ENCODE measurements around the gene SLC12A2. TPM values are rescaled to one million over a fixed set of nuclear protein-coding genes. Genes with fewer than 3 reads are reported as not detected.

Gene SLC12A2
- total and polyA plus RNA-seq, 2 donors from 2014 or later = 3.8 to 21.0 TPM

DNA sequence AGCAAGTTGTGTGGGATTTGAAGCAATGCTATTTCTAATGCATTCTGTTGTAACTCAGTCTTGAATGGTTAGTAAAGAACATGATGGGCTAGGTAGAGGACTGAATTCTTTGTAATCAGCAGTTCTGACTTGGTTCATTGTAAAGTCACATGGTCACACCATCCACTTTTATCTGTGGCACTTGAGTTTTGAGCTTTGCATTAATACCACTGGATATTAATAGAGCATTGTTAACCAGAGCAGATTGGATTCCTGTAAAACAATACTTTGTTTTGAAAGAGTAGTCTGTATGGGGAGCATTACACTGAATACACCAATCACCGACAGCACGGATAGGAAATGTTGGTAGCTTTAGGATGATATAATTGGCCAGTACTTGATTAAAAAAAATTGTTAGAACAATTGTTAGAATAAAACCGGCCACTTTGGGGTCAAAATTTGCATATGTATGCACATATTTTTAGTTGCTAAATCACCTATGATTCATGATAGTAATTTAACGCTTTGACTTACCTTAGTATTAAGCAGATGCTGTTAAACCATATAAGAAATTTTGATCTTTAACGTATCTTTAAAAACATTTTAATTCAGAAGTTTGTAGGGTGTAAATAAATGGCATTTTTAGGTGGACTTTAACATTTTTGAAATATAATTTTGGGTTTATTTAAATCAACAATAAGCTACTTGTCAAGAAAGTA, 17.4 kb downstream of the SLC12A2 start:
- TF ChIP-seq, protein P1, sequence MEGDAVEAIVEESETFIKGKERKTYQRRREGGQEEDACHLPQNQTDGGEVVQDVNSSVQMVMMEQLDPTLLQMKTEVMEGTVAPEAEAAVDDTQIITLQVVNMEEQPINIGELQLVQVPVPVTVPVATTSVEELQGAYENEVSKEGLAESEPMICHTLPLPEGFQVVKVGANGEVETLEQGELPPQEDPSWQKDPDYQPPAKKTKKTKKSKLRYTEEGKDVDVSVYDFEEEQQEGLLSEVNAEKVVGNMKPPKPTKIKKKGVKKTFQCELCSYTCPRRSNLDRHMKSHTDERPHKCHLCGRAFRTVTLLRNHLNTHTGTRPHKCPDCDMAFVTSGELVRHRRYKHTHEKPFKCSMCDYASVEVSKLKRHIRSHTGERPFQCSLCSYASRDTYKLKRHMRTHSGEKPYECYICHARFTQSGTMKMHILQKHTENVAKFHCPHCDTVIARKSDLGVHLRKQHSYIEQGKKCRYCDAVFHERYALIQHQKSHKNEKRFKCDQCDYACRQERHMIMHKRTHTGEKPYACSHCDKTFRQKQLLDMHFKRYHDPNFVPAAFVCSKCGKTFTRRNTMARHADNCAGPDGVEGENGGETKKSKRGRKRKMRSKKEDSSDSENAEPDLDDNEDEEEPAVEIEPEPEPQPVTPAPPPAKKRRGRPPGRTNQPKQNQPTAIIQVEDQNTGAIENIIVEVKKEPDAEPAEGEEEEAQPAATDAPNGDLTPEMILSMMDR (IDR thresholded peaks at IDR 0.05; ENCODE audit: borderline replicate concordance, extremely low read depth, insufficient read depth) = no peak
- intact Hi-C loops (cut with DNase I) = no loop called here
- Histone ChIP-seq H3K36me3 (ENCODE audit: control insufficient read depth in 2 of 3, insufficient read depth in 3 of 3, low read length in 3 of 3) (no peaks in the 10 kb centered on the region), H3K4me3 (ENCODE audit: low read length in 3 of 3) (no peak overlapping the region), H3K27ac (ENCODE audit: low read depth in 2 of 2, low read length in 2 of 2) (no peak overlapping the region), H3K4me1 (ENCODE audit: control insufficient read depth in 2 of 3, insufficient read depth in 2 of 3, low read depth in 1 of 3, low read length in 3 of 3) (no peaks in the 10 kb centered on the region), H3K9me3 (ENCODE audit: control insufficient read depth in 2 of 3, insufficient read depth in 1 of 3, low read length in 3 of 3) (peaks cover 0 to 10% (median 2%) of the 10 kb centered on the region in 3 donors), H3K9ac (ENCODE audit: low read length in 3 of 3) (no peak overlapping the region), H3K27me3 (ENCODE audit: control insufficient read depth, insufficient read depth, low read length) (no peaks in the 10 kb centered on the region)
- FAIRE-seq (no peak), DNase-seq (no peak)

DNA sequence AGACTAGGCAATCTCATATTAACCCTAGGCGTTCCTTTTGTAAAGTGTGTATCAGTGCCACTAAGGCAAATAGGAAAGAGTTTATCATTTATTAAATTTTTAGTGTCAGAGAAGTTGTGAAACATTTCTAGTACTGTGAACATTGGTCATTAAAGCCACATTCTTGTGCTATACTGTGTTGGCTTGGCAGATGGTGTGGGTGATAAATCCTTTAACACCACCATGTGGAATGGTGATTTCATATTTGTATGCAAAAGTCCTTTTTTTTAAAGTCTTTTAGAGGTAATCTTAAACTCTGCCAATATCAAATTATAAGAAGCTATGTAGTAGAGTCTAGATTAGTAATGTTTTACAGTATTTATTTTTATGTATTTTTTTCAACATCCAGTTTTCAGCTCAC, 18.1 kb downstream of the SLC12A2 start:
- Histone ChIP-seq H3K4me3 (ENCODE audit: low read length in 3 of 3) (no peak overlapping the region), H3K27ac (ENCODE audit: low read depth in 2 of 2, low read length in 2 of 2) (no peak overlapping the region), H3K9ac (ENCODE audit: low read length in 3 of 3) (no peak overlapping the region), H3K36me3 (ENCODE audit: control insufficient read depth in 2 of 3, insufficient read depth in 3 of 3, low read length in 3 of 3) (no peaks in the 10 kb centered on the region), H3K27me3 (ENCODE audit: control insufficient read depth, insufficient read depth, low read length) (no peaks in the 10 kb centered on the region), H3K4me1 (ENCODE audit: control insufficient read depth in 2 of 3, insufficient read depth in 2 of 3, low read depth in 1 of 3, low read length in 3 of 3) (no peaks in the 10 kb centered on the region), H3K9me3 (ENCODE audit: control insufficient read depth in 2 of 3, insufficient read depth in 1 of 3, low read length in 3 of 3) (peaks cover 0 to 7% (median 2%) of the 10 kb centered on the region in 3 donors)
- intact Hi-C loops (cut with DNase I) = no loop called here
- DNase-seq (no peak), FAIRE-seq (no peak)
- TF ChIP-seq, protein P1 (IDR thresholded peaks at IDR 0.05; ENCODE audit: borderline replicate concordance, extremely low read depth, insufficient read depth) = no peak

DNA sequence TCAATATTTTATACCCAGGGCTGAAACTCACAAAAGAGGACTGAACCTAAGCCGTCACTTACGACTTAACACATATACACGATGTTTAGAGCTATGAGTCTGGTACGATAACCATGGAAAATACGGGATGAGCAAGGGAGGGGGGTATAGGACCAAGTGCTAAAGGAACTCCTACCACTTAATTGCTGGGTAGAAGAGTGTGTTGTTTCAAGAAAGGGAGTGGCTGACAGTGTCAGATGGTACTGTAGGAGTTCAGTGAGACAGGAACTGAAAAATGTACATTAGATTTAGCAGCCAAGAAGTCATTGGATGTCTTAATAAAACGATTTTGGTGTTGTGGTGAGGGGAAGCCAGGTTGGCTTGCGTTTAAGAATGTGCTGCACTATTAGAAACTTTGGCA, 21.6 kb downstream of the SLC12A2 start:
- Histone ChIP-seq H3K4me1 (ENCODE audit: control insufficient read depth in 2 of 3, insufficient read depth in 2 of 3, low read depth in 1 of 3, low read length in 3 of 3) (no peaks in the 10 kb centered on the region), H3K36me3 (ENCODE audit: control insufficient read depth in 2 of 3, insufficient read depth in 3 of 3, low read length in 3 of 3) (no peaks in the 10 kb centered on the region), H3K4me3 (ENCODE audit: low read length in 3 of 3) (no peak overlapping the region), H3K9me3 (ENCODE audit: control insufficient read depth in 2 of 3, insufficient read depth in 1 of 3, low read length in 3 of 3) (no peaks in the 10 kb centered on the region), H3K27me3 (ENCODE audit: control insufficient read depth, insufficient read depth, low read length) (no peaks in the 10 kb centered on the region), H3K27ac (ENCODE audit: low read depth in 2 of 2, low read length in 2 of 2) (no peak overlapping the region), H3K9ac (ENCODE audit: low read length in 3 of 3) (no peak overlapping the region)
- TF ChIP-seq, protein P1 (IDR thresholded peaks at IDR 0.05; ENCODE audit: borderline replicate concordance, extremely low read depth, insufficient read depth) = no peak
- DNase-seq (no peak), FAIRE-seq (no peak)
- intact Hi-C loops (cut with DNase I) = no loop called here

DNA sequence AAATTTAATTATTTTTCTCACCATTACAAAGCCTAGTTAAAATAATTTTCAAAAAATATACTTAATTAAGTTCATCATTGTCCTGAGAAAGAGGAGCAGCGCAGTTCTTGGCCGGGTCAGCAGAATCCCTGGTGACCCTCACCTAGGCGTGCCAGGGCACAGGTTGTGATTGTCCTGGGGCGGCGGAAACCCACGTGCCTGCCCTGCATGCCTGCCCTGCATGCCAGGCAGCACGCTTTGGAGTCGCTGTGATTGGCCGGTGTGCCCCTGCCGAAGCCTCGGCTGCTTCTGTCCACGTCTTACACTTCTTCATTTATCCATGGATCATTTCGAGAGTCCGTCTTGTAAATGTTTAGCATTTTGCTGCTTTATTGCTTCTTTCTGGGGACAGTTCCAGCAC, 25.6 kb downstream of the SLC12A2 start:
- DNase-seq = no peak
- Histone ChIP-seq H3K4me1 (ENCODE audit: control insufficient read depth in 2 of 3, insufficient read depth in 2 of 3, low read depth in 1 of 3, low read length in 3 of 3) (no peaks in the 10 kb centered on the region), H3K9ac (ENCODE audit: low read length in 3 of 3) (no peak overlapping the region), H3K36me3 (ENCODE audit: control insufficient read depth in 2 of 3, insufficient read depth in 3 of 3, low read length in 3 of 3) (no peaks in the 10 kb centered on the region), H3K9me3 (ENCODE audit: control insufficient read depth in 2 of 3, insufficient read depth in 1 of 3, low read length in 3 of 3) (no peaks in the 10 kb centered on the region), H3K27me3 (ENCODE audit: control insufficient read depth, insufficient read depth, low read length) (no peaks in the 10 kb centered on the region), H3K27ac (ENCODE audit: low read depth in 2 of 2, low read length in 2 of 2) (no peak overlapping the region), H3K4me3 (ENCODE audit: low read length in 3 of 3) (no peak overlapping the region)
- intact Hi-C loops (cut with DNase I) = no loop called here
- TF ChIP-seq, protein P1 (IDR thresholded peaks at IDR 0.05; ENCODE audit: borderline replicate concordance, extremely low read depth, insufficient read depth) = no peak
- FAIRE-seq = no peak

Data from kidney (tissue), 14 donors.